ENCODE measurements around the gene FUT8.
"Not testable (repeated sequence)": the region's sequence is repeated elsewhere in the genome, so short reads cannot be mapped to it uniquely, and the experiment has no call there.

FUT8 gene

DNA sequence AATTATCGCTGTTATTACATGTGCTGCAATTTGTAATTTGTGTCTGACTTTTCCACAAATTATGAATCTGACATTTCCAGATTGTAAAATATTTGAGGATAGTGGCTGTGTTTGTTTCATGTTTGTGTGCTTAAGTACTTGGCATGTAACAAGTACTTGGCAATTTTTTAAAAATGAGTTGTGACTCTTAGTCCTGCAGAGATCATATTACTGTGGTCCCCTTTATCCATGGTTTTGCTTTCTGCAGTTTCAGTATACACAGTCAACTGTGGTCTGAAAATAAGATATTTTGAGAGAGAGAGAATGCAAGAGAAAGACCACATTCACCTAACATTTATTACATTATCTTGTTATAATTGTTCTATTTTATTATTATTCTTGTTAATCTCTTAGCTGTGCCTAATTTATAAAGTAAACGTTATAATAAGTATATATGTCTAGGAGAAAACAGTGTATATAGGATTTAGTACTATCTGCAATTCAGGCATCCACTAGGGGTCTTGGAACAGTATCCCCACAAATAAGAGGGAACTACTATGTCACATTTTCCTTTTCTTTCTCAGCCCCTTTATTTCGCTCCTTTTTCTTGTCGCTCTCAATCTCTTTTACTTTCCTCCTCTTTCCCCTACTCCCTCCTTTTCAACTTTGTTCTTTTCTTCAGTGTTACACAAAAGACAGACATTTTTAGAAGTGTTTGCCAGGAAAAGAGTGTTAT, 176.1 kb downstream of the FUT8 start:
- H3K4me3 ChIP-seq (ENCODE audit: low read depth, low read length), result no peak overlapping the region
- DNase-seq (ENCODE audit: low read depth), result no peak

DNA sequence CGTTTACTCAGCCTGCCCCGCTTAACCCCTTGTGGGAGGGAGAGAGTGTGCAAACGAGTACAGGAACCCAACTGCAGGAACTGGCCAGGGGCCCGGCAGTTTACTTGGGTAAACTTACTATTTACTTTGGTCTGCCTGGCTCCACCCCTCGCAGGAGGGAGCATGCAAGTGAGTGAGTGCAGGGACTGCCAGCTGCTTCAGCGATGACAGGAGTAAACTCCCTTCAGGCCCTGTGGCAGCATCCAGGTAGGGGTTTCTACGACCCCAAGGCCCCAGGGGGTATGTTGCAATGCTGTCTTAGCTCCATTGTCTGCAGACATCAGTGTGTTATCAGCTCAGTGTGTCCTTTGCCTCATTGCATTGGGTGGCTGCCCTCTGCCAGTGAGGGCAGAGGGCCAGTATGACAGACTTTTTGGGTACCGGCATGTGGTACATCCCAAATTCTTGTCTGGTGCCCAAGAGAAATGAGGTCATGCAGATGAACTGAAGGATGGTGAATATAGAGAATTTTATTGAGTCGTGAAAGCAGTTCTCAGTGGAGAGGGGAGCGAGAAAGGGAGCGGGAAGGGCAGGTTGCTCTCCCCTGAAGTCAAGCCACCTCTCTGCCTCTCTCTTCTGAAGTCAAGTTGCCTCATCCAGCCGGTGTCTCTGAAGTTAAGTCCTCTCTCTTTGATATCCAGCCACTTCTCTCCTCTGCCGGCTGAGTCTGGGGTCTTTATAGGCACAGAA, 181.8 kb downstream of the FUT8 start:
- H3K4me3 ChIP-seq (ENCODE audit: low read depth, low read length), result no peak overlapping the region
- no peak for DNase-seq (ENCODE audit: low read depth)

GRCh38 chr14:65594882-65595237, 182.3 kb downstream of the FUT8 start:
- H3K4me3 ChIP-seq (ENCODE audit: low read depth, low read length), result no peak overlapping the region
- DNase-seq (ENCODE audit: low read depth), result no peak

GRCh38 chr14:65599375-65599774, 186.8 kb downstream of the FUT8 start:
- DNase-seq (ENCODE audit: low read depth), result no peak

GRCh38 chr14:65600742-65601141, 188.2 kb downstream of the FUT8 start:
- DNase-seq (ENCODE audit: low read depth), result no peak

More at GRCh38 chr14:65599375-65599774, 186.8 kb downstream of the FUT8 start:
- H3K4me3 ChIP-seq (ENCODE audit: low read depth, low read length), result no peak overlapping the region

DNA sequence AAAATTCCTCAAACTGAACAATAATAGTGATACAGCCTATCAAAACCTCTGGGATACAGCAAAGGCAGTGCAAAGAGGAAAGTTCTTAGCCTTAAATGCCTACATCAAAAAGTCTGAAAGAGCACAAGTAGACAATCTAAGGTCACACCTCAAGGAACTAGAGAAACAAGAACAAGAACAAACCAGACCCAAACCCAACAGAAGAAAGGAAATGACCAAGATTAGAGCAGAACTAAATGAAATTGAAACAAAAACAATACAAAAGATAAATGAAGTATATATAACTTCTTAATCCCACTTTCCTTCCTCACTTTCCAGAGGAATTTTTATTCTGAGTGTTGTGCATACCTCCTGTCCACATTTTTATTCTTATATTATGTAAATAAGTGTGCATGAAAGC, 192.0 kb downstream of the FUT8 start:
- DNase-seq (ENCODE audit: low read depth), result no peak
- no peak overlapping the region for H3K4me3 ChIP-seq (ENCODE audit: low read depth, low read length)

More at GRCh38 chr14:65600742-65601141, 188.2 kb downstream of the FUT8 start:
- no peak overlapping the region for H3K4me3 ChIP-seq (ENCODE audit: low read depth, low read length)

DNA sequence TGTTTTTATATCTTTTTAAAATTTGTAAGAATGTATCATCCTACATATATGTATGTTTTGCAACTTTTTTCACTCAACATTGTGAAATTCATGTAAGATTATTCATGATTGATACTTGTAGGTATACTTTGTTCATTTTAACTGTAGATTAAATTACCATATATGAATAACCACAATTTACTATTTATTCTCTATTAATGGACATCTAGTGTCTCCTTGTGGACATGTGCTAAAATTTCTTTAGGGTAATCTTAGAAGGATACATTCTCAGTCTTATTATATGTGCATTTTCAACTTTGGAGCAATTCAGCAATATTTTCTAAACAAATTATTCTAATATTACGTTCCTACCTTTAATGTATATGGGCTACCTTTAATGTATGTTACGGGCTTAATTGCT, 192.4 kb downstream of the FUT8 start:
- no peak overlapping the region for H3K4me3 ChIP-seq (ENCODE audit: low read depth, low read length)
- DNase-seq (ENCODE audit: low read depth), result no peak

GRCh38 chr14:65606460-65606859, 193.9 kb downstream of the FUT8 start:
- no peak for DNase-seq (ENCODE audit: low read depth)
- H3K4me3 ChIP-seq (ENCODE audit: low read depth, low read length), result no peak overlapping the region

- no peak for DNase-seq (ENCODE audit: low read depth)
Observed at GRCh38 chr14:65613131-65613650, 200.7 kb downstream of the FUT8 start.

DNA sequence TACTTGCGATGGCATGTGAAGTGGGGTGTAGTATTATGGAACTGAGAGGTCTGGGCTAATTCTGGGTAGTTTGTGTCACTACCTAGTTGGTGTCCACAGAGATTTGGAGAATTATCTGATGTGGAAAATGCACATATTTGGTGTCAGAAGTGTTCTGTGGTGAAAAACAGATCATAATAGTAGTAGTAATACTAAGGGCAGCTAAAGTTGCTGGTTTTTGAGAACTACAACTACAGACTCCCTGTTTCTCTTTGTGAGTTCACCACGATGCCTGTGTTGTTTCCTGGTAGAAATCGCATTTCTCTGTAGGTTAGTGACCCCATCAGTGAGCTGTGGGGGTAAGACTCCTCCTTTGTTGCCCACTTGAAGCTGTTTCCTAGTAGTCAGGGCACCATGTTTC, 206.5 kb downstream of the FUT8 start:
- no peak overlapping the region for H3K4me3 ChIP-seq (ENCODE audit: low read depth, low read length)
- DNase-seq (ENCODE audit: low read depth), result no peak

More at GRCh38 chr14:65613131-65613650, 200.7 kb downstream of the FUT8 start:
- no peak overlapping the region for H3K4me3 ChIP-seq (ENCODE audit: low read depth, low read length)

- DNase-seq (ENCODE audit: low read depth), result no peak
- H3K4me3 ChIP-seq (ENCODE audit: low read depth, low read length), result no peak overlapping the region
Observed at GRCh38 chr14:65620195-65620594, 207.7 kb downstream of the FUT8 start.

GRCh38 chr14:65622703-65623102, 210.2 kb downstream of the FUT8 start:
- no peak for DNase-seq (ENCODE audit: low read depth)

GRCh38 chr14:65623759-65624158, 211.2 kb downstream of the FUT8 start:
- DNase-seq (ENCODE audit: low read depth), result no peak
- H3K4me3 ChIP-seq (ENCODE audit: low read depth, low read length), result no peak overlapping the region

More at GRCh38 chr14:65622703-65623102, 210.2 kb downstream of the FUT8 start:
- H3K4me3 ChIP-seq (ENCODE audit: low read depth, low read length), result no peak overlapping the region

GRCh38 chr14:65627315-65627714, 214.8 kb downstream of the FUT8 start:
- DNase-seq (ENCODE audit: low read depth), result no peak
- no peak overlapping the region for H3K4me3 ChIP-seq (ENCODE audit: low read depth, low read length)

- no peak for DNase-seq (ENCODE audit: low read depth)
- no peak overlapping the region for H3K4me3 ChIP-seq (ENCODE audit: low read depth, low read length)
Observed at GRCh38 chr14:65628664-65629063, 216.1 kb downstream of the FUT8 start.

GRCh38 chr14:65631040-65631439, 218.5 kb downstream of the FUT8 start:
- DNase-seq (ENCODE audit: low read depth), result no peak
- H3K4me3 ChIP-seq (ENCODE audit: low read depth, low read length), result no peak overlapping the region

- H3K4me3 ChIP-seq (ENCODE audit: low read depth, low read length), result no peak overlapping the region
- DNase-seq (ENCODE audit: low read depth), result no peak
Observed at GRCh38 chr14:65632487-65632886, 220.0 kb downstream of the FUT8 start.

- not testable (repeated sequence) for DNase-seq (ENCODE audit: low read depth); H3K4me3 ChIP-seq (ENCODE audit: low read depth, low read length)
Observed at GRCh38 chr14:65633666-65634065, 221.1 kb downstream of the FUT8 start.

GRCh38 chr14:65637780-65638179, 225.2 kb downstream of the FUT8 start:
- no peak overlapping the region for H3K4me3 ChIP-seq (ENCODE audit: low read depth, low read length)
- DNase-seq (ENCODE audit: low read depth), result no peak

DNA sequence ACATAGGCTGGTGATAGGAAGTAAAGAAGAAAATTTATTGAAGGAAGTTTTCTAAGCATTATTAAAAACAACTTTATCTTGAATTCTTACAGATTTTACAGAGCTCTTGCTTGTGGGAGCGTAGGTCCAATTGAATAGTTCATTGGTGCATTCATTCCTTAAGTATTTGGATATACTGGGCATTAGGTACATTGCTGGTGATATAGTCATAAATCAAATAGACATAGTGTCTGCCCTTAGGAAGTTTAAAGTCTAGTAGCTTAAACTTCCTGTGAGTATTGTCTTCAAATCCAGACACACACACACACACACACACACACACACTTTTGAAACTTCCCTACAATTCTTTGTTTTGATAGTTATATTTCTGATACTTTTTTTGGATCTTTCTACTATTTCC, 226.7 kb downstream of the FUT8 start:
- DNase-seq (ENCODE audit: low read depth), result no peak
- H3K4me3 ChIP-seq (ENCODE audit: low read depth, low read length), result no peak overlapping the region

DNA sequence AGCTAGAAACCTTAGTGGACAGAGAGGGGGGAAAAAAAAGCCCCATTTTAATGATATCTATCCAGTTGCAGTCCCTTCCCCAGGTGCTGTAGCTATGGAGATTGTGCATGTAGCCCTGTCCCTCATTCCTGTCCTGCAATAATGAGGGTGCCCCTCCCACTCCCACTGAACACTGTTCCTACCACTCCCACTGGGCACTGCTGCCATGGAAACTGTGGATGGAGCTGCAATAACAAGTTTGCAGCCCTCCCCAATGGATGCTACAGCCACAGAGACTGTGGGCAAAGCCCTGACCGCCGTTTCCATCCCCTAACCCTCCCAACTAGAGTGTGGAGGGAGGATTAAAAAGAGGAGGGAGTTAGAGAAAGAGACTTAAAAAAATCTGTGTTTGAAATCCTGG, 238.3 kb downstream of the FUT8 start:
- no peak for DNase-seq (ENCODE audit: low read depth)
- H3K4me3 ChIP-seq (ENCODE audit: low read depth, low read length), result no peak overlapping the region

Measured in skeletal muscle cell (primary cell).